ENCODE data around the gene C2CD4A. TPM values are rescaled to one million over a fixed set of nuclear protein-coding genes. Genes with fewer than 3 reads are reported as not detected.
A peak's percentile ranks its signal among the peaks of the same experiment; 100 is the strongest.

C2CD4A gene
- polyA plus RNA-seq, 1 of the 3 experiments (the other 2 are of a cell fraction): not detected

DNA sequence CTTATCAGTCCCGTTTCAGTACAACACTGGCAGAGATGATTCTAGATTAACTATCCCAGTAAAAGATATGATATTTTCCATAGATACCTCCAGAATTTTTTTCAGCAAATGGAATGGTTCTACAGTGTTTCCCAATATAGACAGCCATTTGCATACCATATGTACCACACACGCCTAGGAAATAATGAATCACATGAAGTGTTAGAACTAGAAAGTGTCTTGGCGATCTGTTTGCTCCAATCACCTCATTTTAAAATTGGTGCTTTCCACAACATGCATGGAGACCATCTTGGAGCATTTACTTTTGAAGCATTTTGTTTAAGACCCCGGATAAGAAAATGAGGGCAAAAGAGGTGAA lies 2.0 kb downstream of the C2CD4A start:
- WGBS (ENCODE audit: low lambda C conversion rate): 65% methylated on average over 4 of the region's 4 CpGs
- Histone ChIP-seq H3K27ac (ENCODE audit: low read depth in 2 of 2, low read length in 1 of 2) (no peak overlapping the region), H4K20me1 (ENCODE audit: insufficient read depth) (no peaks in the 10 kb centered on the region), H3F3A (replicated peaks; ENCODE audit: insufficient read depth) (peaks cover 10% of the 10 kb centered on the region), H2AFZ (ENCODE audit: low read depth) (peak overlapping the region; percentile 65; the same call in 1 of the 2 replicates), H3K9ac (peak overlapping the region; percentile 45; the same call in 1 of the 2 replicates), H3K36me3 (replicated peaks in 1 of 2; ENCODE audit: control insufficient read depth in 1 of 2, insufficient read depth in 2 of 2, low read length in 1 of 2) (no peaks in the 10 kb centered on the region), H3K9me3 (no peaks in the 10 kb centered on the region), H3K79me2 (ENCODE audit: insufficient read depth) (no peaks in the 10 kb centered on the region), H3K4me2 (peak overlapping the region; percentile 52; the same call in 1 of the 2 replicates), H3K27me3 (ENCODE audit: insufficient read depth) (no peaks in the 10 kb centered on the region), H3K9me2 (no peaks in the 10 kb centered on the region), H3K4me3 (ENCODE audit: low read depth in 2 of 2, low read length in 1 of 2) (peak overlapping the region; percentile 52 to 56; a peak in 3 of 4 replicates), H3K4me1 (ENCODE audit: control insufficient read depth in 1 of 2, insufficient read depth in 2 of 2, low read depth in 1 of 2, low read length in 1 of 2) (no peaks in the 10 kb centered on the region; a peak in 1 of 4 replicates)
- ChIA-PET POLR2A (no interaction called here), CTCF (interaction anchor here (0.8 to 1.7 kb wide), 5 partner anchors 8 to 87 kb away, joined by 3 to 8 read pairs (median 4); partner anchors contain the start of gene VPS13C)
- DNase-seq: peak; percentile 29
- TF ChIP-seq, protein P1, sequence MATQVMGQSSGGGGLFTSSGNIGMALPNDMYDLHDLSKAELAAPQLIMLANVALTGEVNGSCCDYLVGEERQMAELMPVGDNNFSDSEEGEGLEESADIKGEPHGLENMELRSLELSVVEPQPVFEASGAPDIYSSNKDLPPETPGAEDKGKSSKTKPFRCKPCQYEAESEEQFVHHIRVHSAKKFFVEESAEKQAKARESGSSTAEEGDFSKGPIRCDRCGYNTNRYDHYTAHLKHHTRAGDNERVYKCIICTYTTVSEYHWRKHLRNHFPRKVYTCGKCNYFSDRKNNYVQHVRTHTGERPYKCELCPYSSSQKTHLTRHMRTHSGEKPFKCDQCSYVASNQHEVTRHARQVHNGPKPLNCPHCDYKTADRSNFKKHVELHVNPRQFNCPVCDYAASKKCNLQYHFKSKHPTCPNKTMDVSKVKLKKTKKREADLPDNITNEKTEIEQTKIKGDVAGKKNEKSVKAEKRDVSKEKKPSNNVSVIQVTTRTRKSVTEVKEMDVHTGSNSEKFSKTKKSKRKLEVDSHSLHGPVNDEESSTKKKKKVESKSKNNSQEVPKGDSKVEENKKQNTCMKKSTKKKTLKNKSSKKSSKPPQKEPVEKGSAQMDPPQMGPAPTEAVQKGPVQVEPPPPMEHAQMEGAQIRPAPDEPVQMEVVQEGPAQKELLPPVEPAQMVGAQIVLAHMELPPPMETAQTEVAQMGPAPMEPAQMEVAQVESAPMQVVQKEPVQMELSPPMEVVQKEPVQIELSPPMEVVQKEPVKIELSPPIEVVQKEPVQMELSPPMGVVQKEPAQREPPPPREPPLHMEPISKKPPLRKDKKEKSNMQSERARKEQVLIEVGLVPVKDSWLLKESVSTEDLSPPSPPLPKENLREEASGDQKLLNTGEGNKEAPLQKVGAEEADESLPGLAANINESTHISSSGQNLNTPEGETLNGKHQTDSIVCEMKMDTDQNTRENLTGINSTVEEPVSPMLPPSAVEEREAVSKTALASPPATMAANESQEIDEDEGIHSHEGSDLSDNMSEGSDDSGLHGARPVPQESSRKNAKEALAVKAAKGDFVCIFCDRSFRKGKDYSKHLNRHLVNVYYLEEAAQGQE (IDR thresholded peaks at IDR 0.05; ENCODE audit: low read depth, low read length): no peak
- TF ChIP-seq, protein P2, sequence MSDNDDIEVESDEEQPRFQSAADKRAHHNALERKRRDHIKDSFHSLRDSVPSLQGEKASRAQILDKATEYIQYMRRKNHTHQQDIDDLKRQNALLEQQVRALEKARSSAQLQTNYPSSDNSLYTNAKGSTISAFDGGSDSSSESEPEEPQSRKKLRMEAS (IDR thresholded peaks at IDR 0.05; ENCODE audit: low read depth): no peak

DNA sequence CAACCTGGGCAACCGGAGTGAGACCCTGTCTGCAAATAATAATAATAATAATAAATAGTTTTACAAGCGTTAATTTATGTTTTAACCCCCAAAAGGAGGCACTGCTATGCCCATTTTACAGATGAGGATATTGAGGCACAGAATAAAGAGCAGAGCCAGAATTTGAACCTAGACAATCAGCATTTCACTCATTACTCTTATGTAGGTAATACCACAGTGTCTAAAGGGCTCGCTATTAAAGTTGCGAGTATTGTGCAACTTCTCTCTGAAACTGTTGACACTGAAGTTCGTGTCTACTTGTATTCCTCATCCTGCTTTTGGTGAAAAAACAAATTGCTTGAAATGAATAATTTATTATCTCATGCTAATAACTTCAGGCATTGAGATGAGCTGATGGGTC lies 2.8 kb downstream of the C2CD4A start:
- no peak for DNase-seq
- no peaks in the 10 kb centered on the region for H3K4me1 ChIP-seq (ENCODE audit: control insufficient read depth in 1 of 2, insufficient read depth in 2 of 2, low read depth in 1 of 2, low read length in 1 of 2)
- no peak overlapping the region for H3K4me3 ChIP-seq (ENCODE audit: low read depth in 2 of 2, low read length in 1 of 2)
- TF ChIP-seq MXI1 (IDR thresholded peaks at IDR 0.05; ENCODE audit: low read depth, low read length) (no peak), EP300 (IDR thresholded peaks at IDR 0.05; ENCODE audit: borderline replicate concordance in 1 of 2, low read depth in 1 of 2, low read length in 1 of 2) (no peak), ELF1 (IDR thresholded peaks at IDR 0.05) (no peak), MEF2A (IDR thresholded peaks at IDR 0.05; ENCODE audit: borderline replicate concordance, low read depth) (no peak), TCF12 (IDR thresholded peaks at IDR 0.05) (no peak), CHD2 (IDR thresholded peaks at IDR 0.05; ENCODE audit: low read length, partially characterized antibody) (no peak), POLR2AphosphoS5 (IDR thresholded peaks at IDR 0.05; ENCODE audit: low read depth, low read length) (no peak), RCOR1 (IDR thresholded peaks at IDR 0.05; ENCODE audit: low read length) (no peak), NRF1 (IDR thresholded peaks at IDR 0.05; ENCODE audit: low read depth, low read length) (no peak), USF2 (IDR thresholded peaks at IDR 0.05; ENCODE audit: borderline replicate concordance, low read depth, low read length) (no peak), EZH2phosphoT487 (IDR thresholded peaks at IDR 0.05; ENCODE audit: borderline replicate concordance, low read depth) (no peak), SIN3A (IDR thresholded peaks at IDR 0.05; ENCODE audit: borderline replicate concordance, low read depth, low read length) (no peak), IRF3 (IDR thresholded peaks at IDR 0.05; ENCODE audit: low read depth, low read length) (no peak), GATA2 (CRISPR knock-in tag; IDR thresholded peaks at IDR 0.05) (no peak), FOXM1 (IDR thresholded peaks at IDR 0.05; ENCODE audit: low read depth) (no peak)
- TF ChIP-seq, protein P1 (IDR thresholded peaks at IDR 0.05; ENCODE audit: low read depth, low read length): no peak
- no peaks in the 10 kb centered on the region for H3K9me2 ChIP-seq
- CTCF ChIA-PET: interaction anchor here (0.7 to 1.7 kb wide), 5 partner anchors 9 to 237 kb away, joined by 3 to 8 read pairs (median 4); partner anchors contain the start of gene VPS13C
- no peak overlapping the region for H3K27ac ChIP-seq (ENCODE audit: low read depth in 2 of 2, low read length in 1 of 2)
- H4K20me1 ChIP-seq (ENCODE audit: insufficient read depth): no peaks in the 10 kb centered on the region
- H3K79me2 ChIP-seq (ENCODE audit: insufficient read depth): no peaks in the 10 kb centered on the region
- 91% methylated on average over 5 of the region's 5 CpGs for WGBS (ENCODE audit: low lambda C conversion rate)
- POLR2A ChIA-PET: no interaction called here
- no peak overlapping the region for H2AFZ ChIP-seq (ENCODE audit: low read depth)
- H3K36me3 ChIP-seq (replicated peaks in 1 of 2; ENCODE audit: control insufficient read depth in 1 of 2, insufficient read depth in 2 of 2, low read length in 1 of 2): no peaks in the 10 kb centered on the region
- H3K9ac ChIP-seq: no peak overlapping the region
- no peak overlapping the region for H3K4me2 ChIP-seq
- H3F3A ChIP-seq (replicated peaks; ENCODE audit: insufficient read depth): peaks cover 10% of the 10 kb centered on the region
- H3K27me3 ChIP-seq (ENCODE audit: insufficient read depth): no peaks in the 10 kb centered on the region
- no peaks in the 10 kb centered on the region for H3K9me3 ChIP-seq

Data from SK-N-SH (cell line).